GM23338 (cell line): ENCODE results near the gene PPFIA1. TPM values are rescaled to one million over a fixed set of nuclear protein-coding genes. Genes with fewer than 3 reads are reported as not detected.

Source experiments
- ATAC-seq: fragments of 200-7000 bp; cut with Tn5 transposase; 3 replicates; pipeline ENCODE4 v1.9.1; 2020
- DNase-seq: peaks from one replicate; pipeline ENCODE4 v3.0.0-alpha.2; 2015; ENCODE audit warnings: low spot score
- H2AFZ ChIP-seq: fragments of 200-600 bp; sonication (generic); 2 replicates; pipeline ENCODE4 v1.8.0; 2016; ENCODE audit warnings: antibody characterized with exemption, mild to moderate bottlenecking, moderate library complexity
- H3F3A ChIP-seq: fragments of 200-600 bp; sonication (generic); replicated peaks from 2 replicates; pipeline ENCODE4 v1.8.0; 2017; ENCODE audit warnings: antibody characterized with exemption, mixed run types, low read depth
- H3K27ac ChIP-seq: fragments of 200-600 bp; sonication (generic); 2 replicates; pipeline ENCODE4 v1.6.1; 2016; ENCODE audit warnings: low read depth
- H3K27me3 ChIP-seq: fragments of 200-600 bp; sonication (generic); 2 replicates; pipeline ENCODE4 v1.8.0; 2016; ENCODE audit warnings: mild to moderate bottlenecking, mixed run types, moderate library complexity; ENCODE audit not compliant: insufficient read depth
- H3K36me3 ChIP-seq: fragments of 200-600 bp; sonication (generic); 2 replicates; pipeline ENCODE4 v1.8.0; 2016; ENCODE audit warnings: mild to moderate bottlenecking; ENCODE audit not compliant: insufficient read depth
- H3K4me1 ChIP-seq: fragments of 200-600 bp; sonication (generic); 2 replicates; pipeline ENCODE4 v1.8.0; 2016; ENCODE audit warnings: mild to moderate bottlenecking, moderate library complexity; ENCODE audit not compliant: insufficient read depth
- H3K4me2 ChIP-seq: fragments of 200-600 bp; sonication (generic); 2 replicates; pipeline ENCODE4 v1.7.1; 2017; ENCODE audit warnings: mixed run types
- H3K4me3 ChIP-seq: fragments of 200-600 bp; sonication (generic); 2 replicates; pipeline ENCODE4 v1.6.1; 2016; ENCODE audit warnings: mixed run types
- H3K79me2 ChIP-seq: fragments of 200-600 bp; sonication (generic); replicated peaks from 2 replicates; pipeline ENCODE4 v1.8.0; 2017; ENCODE audit warnings: mild to moderate bottlenecking; ENCODE audit not compliant: insufficient read depth
- H3K9me2 ChIP-seq: fragments of 200-600 bp; sonication (generic); 2 replicates; pipeline ENCODE4 v1.8.0; 2017; ENCODE audit not compliant: insufficient read depth
- H4K20me1 ChIP-seq: fragments of 200-600 bp; sonication (generic); replicated peaks from 2 replicates; pipeline ENCODE4 v1.8.0; 2017; ENCODE audit warnings: mild to moderate bottlenecking; ENCODE audit not compliant: insufficient read depth
- H3K27ac Mint-ChIP-seq: 2 replicates; pipeline ENCODE4 v1.8.0; 2020; ENCODE audit warnings: inconsistent platforms, mild to moderate bottlenecking, moderate library complexity, mixed read lengths
- H3K27me3 Mint-ChIP-seq: 3 replicates; pipeline ENCODE4 v1.8.0; 2022; ENCODE audit warnings: low read depth, mild to moderate bottlenecking, moderate library complexity, mixed read lengths, inconsistent platforms; ENCODE audit not compliant: insufficient read depth, poor library complexity
- H3K36me3 Mint-ChIP-seq: 3 replicates; pipeline ENCODE4 v1.8.0; 2021; ENCODE audit warnings: low read depth, mild to moderate bottlenecking, inconsistent platforms, moderate library complexity, mixed read lengths
- H3K4me1 Mint-ChIP-seq: 3 replicates; pipeline ENCODE4 v1.8.0; 2020; ENCODE audit warnings: mild to moderate bottlenecking, inconsistent platforms, mixed read lengths
- H3K4me3 Mint-ChIP-seq: 3 replicates; pipeline ENCODE4 v1.8.0; 2021; ENCODE audit warnings: moderate library complexity, mild to moderate bottlenecking, inconsistent platforms, mixed read lengths
- H3K9me3 Mint-ChIP-seq: 3 replicates; pipeline ENCODE4 v1.8.0; 2020; ENCODE audit warnings: moderate library complexity, mild to moderate bottlenecking, inconsistent platforms, mixed read lengths
- CREB1 ChIP-seq: fragments of 250-450 bp; sonication (Bioruptor Pico); IDR thresholded peaks from 2 replicates; pipeline ENCODE4 v1.5.0; 2020; ENCODE audit warnings: low read depth, mild to moderate bottlenecking, moderate library complexity
- ETS1 ChIP-seq: IDR thresholded peaks from 2 replicates; pipeline ENCODE4 v1.6.1; 2016; ENCODE audit warnings: antibody characterized with exemption
- EZH2 ChIP-seq: fragments of 200-600 bp; sonication (generic); IDR thresholded peaks from one replicate; pipeline ENCODE4 v1.8.0; 2017; ENCODE audit warnings: antibody characterized with exemption, mild to moderate bottlenecking, low read depth; ENCODE audit not compliant: unreplicated experiment
- EZH2phosphoT487 ChIP-seq: fragments of 200-600 bp; sonication (generic); IDR thresholded peaks from one replicate; pipeline ENCODE4 v1.8.1; 2018; ENCODE audit warnings: antibody characterized with exemption; ENCODE audit not compliant: unreplicated experiment
- JUNB ChIP-seq: IDR thresholded peaks from one replicate; pipeline ENCODE4 v1.6.1; 2016; ENCODE audit warnings: antibody characterized with exemption; ENCODE audit not compliant: unreplicated experiment
- NANOG ChIP-seq: IDR thresholded peaks from 2 replicates; pipeline ENCODE4 v1.6.1; 2016; ENCODE audit warnings: antibody characterized with exemption, borderline replicate concordance
- POLR2AphosphoS5 ChIP-seq: IDR thresholded peaks from 2 replicates; pipeline ENCODE4 v1.6.1; 2016; ENCODE audit warnings: antibody characterized with exemption, low read depth
- REST ChIP-seq: IDR thresholded peaks from one replicate; pipeline ENCODE4 v1.6.1; 2018; ENCODE audit warnings: antibody characterized with exemption; ENCODE audit not compliant: unreplicated experiment
- STAT1 ChIP-seq: IDR thresholded peaks from one replicate; pipeline ENCODE4 v1.6.1; 2016; ENCODE audit warnings: antibody characterized with exemption; ENCODE audit not compliant: unreplicated experiment
- ZNF114 ChIP-seq: fragments of 250-450 bp; sonication (Bioruptor Pico); IDR thresholded peaks from 2 replicates; pipeline ENCODE4 v1.5.0; 2020; ENCODE audit warnings: mild to moderate bottlenecking, moderate library complexity
- ZNF331 ChIP-seq: fragments of 250-450 bp; sonication (Bioruptor Pico); IDR thresholded peaks from 2 replicates; pipeline ENCODE4 v1.5.0; 2020; ENCODE audit warnings: low read depth, mild to moderate bottlenecking, moderate library complexity
- polyA plus RNA-seq: library from polyadenylated mRNA; unstranded; fragments of >200 nt; fragmentation: Nextera tagmentation; extraction: Ambion mirVana; gene quantifications from 2 replicates; pipeline ENCODE4 v1.2.1, GENCODE V29; 2016
- total RNA-seq: library from RNA; depleted of rRNA; stranded (reverse); fragments of >200 nt; shearing (Covaris generic); gene quantifications from 2 replicates; pipeline ENCODE4 v1.2.3, GENCODE V29; 2014

The PPFIA1 gene
- total and polyA plus RNA-seq, 2 experiments from 2014 or later, result 41.7 to 62.0 TPM

GRCh38 chr11:70250876-70251658, 19.4 kb upstream of the PPFIA1 start:
- Histone ChIP-seq H4K20me1 (no peaks in the 10 kb centered on the region), H3F3A (no peaks in the 10 kb centered on the region), H3K27me3 (no peaks in the 10 kb centered on the region), H3K4me3 (no peak overlapping the region), H3K36me3 (no peaks in the 10 kb centered on the region), H3K4me1 (no peaks in the 10 kb centered on the region), H3K79me2 (no peaks in the 10 kb centered on the region), H3K27ac (no peak overlapping the region), H3K9me2 (no peaks in the 10 kb centered on the region), H2AFZ (no peak overlapping the region), H3K4me2 (no peak overlapping the region)
- ATAC-seq, result no peak
- TF ChIP-seq EZH2phosphoT487 (no peak), POLR2AphosphoS5 (no peak), EZH2 (no peak), ZNF331 (CRISPR knock-in tag) (no peak), NANOG (no peak), REST (no peak)
- Mint-ChIP-seq H3K4me1 (peaks cover 6% of the 10 kb centered on the region), H3K27me3 (peaks cover 14% of the 10 kb centered on the region), H3K4me3 (no peak overlapping the region), H3K9me3 (no peaks in the 10 kb centered on the region), H3K27ac (no peak overlapping the region), H3K36me3 (no peaks in the 10 kb centered on the region)
- DNase-seq, result no peak

- Histone ChIP-seq H3K9me2 (no peaks in the 10 kb centered on the region), H3K79me2 (no peaks in the 10 kb centered on the region), H3K27ac (no peak overlapping the region), H2AFZ (peak overlapping the region; percentile 89), H3K27me3 (no peaks in the 10 kb centered on the region), H4K20me1 (no peaks in the 10 kb centered on the region), H3K4me3 (no peak overlapping the region), H3F3A (no peaks in the 10 kb centered on the region), H3K36me3 (no peaks in the 10 kb centered on the region), H3K4me2 (no peak overlapping the region), H3K4me1 (no peaks in the 10 kb centered on the region)
- Mint-ChIP-seq H3K27me3 (peaks cover 14% of the 10 kb centered on the region), H3K27ac (no peak overlapping the region), H3K9me3 (no peaks in the 10 kb centered on the region), H3K36me3 (no peaks in the 10 kb centered on the region), H3K4me3 (no peak overlapping the region), H3K4me1 (peaks cover 6% of the 10 kb centered on the region)
- DNase-seq (peak; percentile 33), ATAC-seq (peak; percentile 75)
- TF ChIP-seq POLR2AphosphoS5 (no peak), ZNF331 (CRISPR knock-in tag) (no peak), ETS1 (no peak), STAT1 (no peak), REST (no peak), EZH2 (no peak), NANOG (no peak), CREB1 (CRISPR knock-in tag) (no peak), ZNF114 (CRISPR knock-in tag) (no peak), EZH2phosphoT487 (no peak), JUNB (no peak)
These were observed 18.7 kb upstream of the PPFIA1 start for GRCh38 chr11:70251659-70252321.
